Amygdala (tissue), 56 donors: ENCODE data around the gene IL3RA.
"Not testable (repeated sequence)": the region's sequence is repeated elsewhere in the genome, so short reads cannot be mapped to it uniquely, and the experiment has no call there.

Source experiments
- DNase-seq, 56 donors: peaks; one replicate each; lab custom pipeline; 2025; lab: John Stamatoyannopoulos, UW

Gene IL3RA

GRCh38 chrX:1397001-1397400 lies 60.4 kb downstream of the IL3RA start:
- no peak for DNase-seq

- DNase-seq: no peak
These were observed 61.1 kb downstream of the IL3RA start for GRCh38 chrX:1397441-1398270.

GRCh38 chrX:1398431-1399340 lies 62.1 kb downstream of the IL3RA start:
- no peak for DNase-seq

GRCh38 chrX:1400049-1400448 lies 63.5 kb downstream of the IL3RA start:
- DNase-seq: no peak

- no peak for DNase-seq
These were observed 64.3 kb downstream of the IL3RA start for GRCh38 chrX:1400742-1401471.

GRCh38 chrX:1401611-1402430 lies 65.2 kb downstream of the IL3RA start:
- DNase-seq: no peak

GRCh38 chrX:1403228-1403627 lies 66.6 kb downstream of the IL3RA start:
- no peak for DNase-seq

- not testable (repeated sequence) for DNase-seq
These were observed 67.3 kb downstream of the IL3RA start for GRCh38 chrX:1403867-1404266.

GRCh38 chrX:1405769-1406168 lies 69.2 kb downstream of the IL3RA start:
- DNase-seq: not testable (repeated sequence)

GRCh38 chrX:1407035-1407434 lies 70.5 kb downstream of the IL3RA start:
- no peak for DNase-seq

GRCh38 chrX:1411326-1411725 lies 74.7 kb downstream of the IL3RA start:
- DNase-seq: no peak

- DNase-seq: no peak
These were observed 76.1 kb downstream of the IL3RA start for GRCh38 chrX:1412551-1413161.

- DNase-seq: no peak
These were observed 79.8 kb downstream of the IL3RA start for GRCh38 chrX:1416327-1416784.

- DNase-seq: no peak
These were observed 80.6 kb downstream of the IL3RA start for GRCh38 chrX:1416965-1417760.

- DNase-seq: no peak
These were observed 81.6 kb downstream of the IL3RA start for GRCh38 chrX:1417921-1418771.

GRCh38 chrX:1418901-1419544 lies 82.4 kb downstream of the IL3RA start:
- DNase-seq: no peak
